HEK293 (cell line): Measurements from ENCODE around the gene UCHL3.

Source experiments
- CTCF ChIA-PET: fragments of 350-600 bp; formaldehyde crosslinking; extraction: SDS; loops from one replicate; lab custom pipeline; 2021; ENCODE audit warnings: antibody characterized with exemption; lab: Yijun Ruan, JAX
- POLR2A ChIA-PET: fragments of 300-600 bp; formaldehyde crosslinking; extraction: SDS; loops from one replicate; lab custom pipeline; 2020; ENCODE audit warnings: antibody characterized with exemption, inconsistent platforms; lab: Yijun Ruan, JAX
- H3K27ac ChIP-seq: fragments of 200-500 bp; sonication (Bioruptor generic); 2 replicates; pipeline ENCODE4 v1.5.1; 2014; ENCODE audit warnings: low read depth, low read length, control low read depth, inconsistent platforms; ENCODE audit errors: extremely low read depth
- H3K36me3 ChIP-seq, 2 experiments: fragments of 200-500 bp in 1 of 2; sonication (Bioruptor generic) in 1 of 2; 1 replicate in 1 of 2; 2 replicates in 1 of 2; pipeline ENCODE4 v1.5.1; 2014 to 2017; ENCODE audit warnings: inconsistent platforms in 2 of 2, low read length in 2 of 2; ENCODE audit not compliant: control insufficient read depth in 2 of 2, insufficient read depth in 1 of 2
- H3K4me1 ChIP-seq: fragments of 200-500 bp; sonication (Bioruptor generic); 2 replicates; pipeline ENCODE4 v1.5.1; 2014; ENCODE audit warnings: mild to moderate bottlenecking, low read length, inconsistent platforms; ENCODE audit not compliant: control insufficient read depth, insufficient read depth
- H3K4me3 ChIP-seq: 2 replicates; pipeline ENCODE4 v1.5.1; 2011; ENCODE audit warnings: low read depth, mild to moderate bottlenecking, control low read depth, low read length, moderate library complexity
- H3K9me3 ChIP-seq: fragments of 200-500 bp; sonication (Bioruptor generic); 2 replicates; pipeline ENCODE4 v1.5.1; 2014; ENCODE audit warnings: low read depth, low read length, inconsistent platforms; ENCODE audit not compliant: control insufficient read depth, insufficient read depth
- GFI1B ChIP-seq: fragments of 450-650 bp; formaldehyde crosslinking; IDR thresholded peaks from 2 replicates; pipeline ENCODE4 v1.5.1; 2016; ENCODE audit warnings: missing biosample characterization, missing genetic modification characterization
- KLF9 ChIP-seq: fragments of 450-650 bp; formaldehyde crosslinking; IDR thresholded peaks from 2 replicates; pipeline ENCODE4 v1.5.1; 2016; ENCODE audit warnings: missing biosample characterization, missing genetic modification characterization, low read depth
- PRDM1 ChIP-seq: fragments of 450-650 bp; formaldehyde crosslinking; IDR thresholded peaks from 2 replicates; pipeline ENCODE4; 2016; ENCODE audit warnings: missing biosample characterization, missing genetic modification characterization
- REPIN1 ChIP-seq: fragments of 450-650 bp; formaldehyde crosslinking; IDR thresholded peaks from 2 replicates; pipeline ENCODE4 v1.5.1; 2017; ENCODE audit warnings: missing biosample characterization, missing genetic modification characterization, low read depth
- ZEB2 ChIP-seq: fragments of 450-650 bp; formaldehyde crosslinking; IDR thresholded peaks from 2 replicates; pipeline ENCODE4 v1.5.1; 2016; ENCODE audit warnings: missing biosample characterization, missing genetic modification characterization
- ZNF140 ChIP-seq: fragments of 450-650 bp; formaldehyde crosslinking; IDR thresholded peaks from 2 replicates; pipeline ENCODE4 v1.5.1; 2016; ENCODE audit warnings: missing biosample characterization, missing genetic modification characterization
- ZNF221 ChIP-seq: fragments of 450-650 bp; formaldehyde crosslinking; IDR thresholded peaks from 2 replicates; pipeline ENCODE4 v1.5.1; 2017; ENCODE audit warnings: missing biosample characterization, missing genetic modification characterization, borderline replicate concordance
- ZNF366 ChIP-seq: fragments of 450-650 bp; formaldehyde crosslinking; conservative IDR thresholded peaks from 2 replicates; pipeline ENCODE4 v1.5.1; 2016; ENCODE audit warnings: missing biosample characterization, missing genetic modification characterization
- ZNF404 ChIP-seq: fragments of 450-650 bp; formaldehyde crosslinking; IDR thresholded peaks from 2 replicates; pipeline ENCODE4 v1.5.1; 2017; ENCODE audit warnings: missing biosample characterization, missing genetic modification characterization
- ZNF473 ChIP-seq: fragments of 450-650 bp; formaldehyde crosslinking; IDR thresholded peaks from 2 replicates; pipeline ENCODE4 v1.5.1; 2017; ENCODE audit warnings: missing biosample characterization, missing genetic modification characterization
- ZNF501 ChIP-seq: fragments of 450-650 bp; formaldehyde crosslinking; IDR thresholded peaks from 2 replicates; pipeline ENCODE4 v1.5.1; 2016; ENCODE audit warnings: missing biosample characterization, missing genetic modification characterization
- ZNF561 ChIP-seq: fragments of 450-650 bp; IDR thresholded peaks from 2 replicates; pipeline ENCODE4 v1.5.1; 2018; ENCODE audit warnings: missing biosample characterization, missing genetic modification characterization, borderline replicate concordance
- ZNF585B ChIP-seq: fragments of 450-650 bp; formaldehyde crosslinking; IDR thresholded peaks from 2 replicates; pipeline ENCODE4 v1.5.1; 2016; ENCODE audit warnings: missing biosample characterization, missing genetic modification characterization
- ZNF837 ChIP-seq: fragments of 450-650 bp; formaldehyde crosslinking; IDR thresholded peaks from 2 replicates; pipeline ENCODE4 v1.5.1; 2016; ENCODE audit warnings: missing biosample characterization, missing genetic modification characterization
- ZSCAN5A ChIP-seq: fragments of 450-650 bp; formaldehyde crosslinking; IDR thresholded peaks from 2 replicates; pipeline ENCODE4 v1.5.1; 2016; ENCODE audit warnings: missing biosample characterization, missing genetic modification characterization
- TF ChIP-seq, protein P1 (sequence below): fragments of 450-650 bp; formaldehyde crosslinking; IDR thresholded peaks from 2 replicates; pipeline ENCODE4 v1.5.1; 2016; ENCODE audit warnings: missing biosample characterization, missing genetic modification characterization, borderline replicate concordance
- TF ChIP-seq, protein P2 (sequence below): fragments of 450-650 bp; formaldehyde crosslinking; optimal IDR thresholded peaks from 2 replicates; pipeline ENCODE3; 2016; ENCODE audit warnings: missing biosample characterization, mild to moderate bottlenecking, missing genetic modification characterization
- TF ChIP-seq, protein P3 (sequence below): fragments of 450-650 bp; formaldehyde crosslinking; IDR thresholded peaks from 2 replicates; pipeline ENCODE4; 2016; ENCODE audit warnings: missing biosample characterization, missing genetic modification characterization
- TF ChIP-seq, protein P4 (sequence below): fragments of 450-650 bp; formaldehyde crosslinking; IDR thresholded peaks from 2 replicates; pipeline ENCODE4 v1.5.1; 2016; ENCODE audit warnings: missing biosample characterization, missing genetic modification characterization

UCHL3 gene

DNA sequence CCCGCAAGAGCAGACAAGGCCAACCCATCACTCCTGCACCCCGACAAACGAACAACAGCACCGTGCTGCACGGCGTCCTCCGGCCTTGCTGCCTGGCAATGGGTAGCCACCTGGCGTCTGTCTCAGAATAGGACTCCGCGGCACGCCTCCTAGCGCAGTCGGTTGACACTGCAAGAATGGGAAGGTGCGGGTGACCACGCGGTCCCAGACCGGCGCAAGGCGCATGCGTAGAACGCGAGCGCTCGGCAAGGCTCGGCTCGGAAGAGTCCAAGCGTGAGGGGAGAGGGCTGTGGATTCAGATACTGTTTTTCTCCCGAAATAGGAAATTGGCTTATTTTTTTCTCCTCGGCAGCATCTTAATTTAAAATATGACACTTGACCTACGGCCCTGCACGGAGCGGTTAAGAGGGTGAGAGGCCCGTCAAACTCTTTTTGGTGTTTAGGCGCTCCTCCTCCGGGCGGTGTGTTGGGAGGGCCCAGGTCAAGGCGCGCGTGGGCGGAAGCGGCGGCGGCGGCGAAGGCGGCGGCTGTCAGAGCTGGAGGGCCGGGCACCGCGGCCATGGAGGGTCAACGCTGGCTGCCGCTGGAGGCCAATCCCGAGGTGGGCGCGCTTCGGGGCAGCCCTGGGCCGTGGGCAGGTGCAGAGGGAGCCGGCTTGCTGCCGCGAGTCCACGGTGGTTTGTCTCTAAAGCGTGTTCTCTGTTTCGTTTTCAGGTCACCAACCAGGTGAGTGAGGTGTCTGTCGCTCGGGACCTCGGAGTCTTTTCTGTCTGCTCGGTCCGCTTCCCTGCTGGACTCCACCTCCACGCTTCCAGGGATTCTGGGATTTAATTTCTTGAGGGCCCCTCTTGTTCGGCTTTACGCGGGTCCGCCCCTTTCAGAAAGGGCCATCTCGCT, at the start of gene UCHL3 (continued):
- TF ChIP-seq, protein P1, sequence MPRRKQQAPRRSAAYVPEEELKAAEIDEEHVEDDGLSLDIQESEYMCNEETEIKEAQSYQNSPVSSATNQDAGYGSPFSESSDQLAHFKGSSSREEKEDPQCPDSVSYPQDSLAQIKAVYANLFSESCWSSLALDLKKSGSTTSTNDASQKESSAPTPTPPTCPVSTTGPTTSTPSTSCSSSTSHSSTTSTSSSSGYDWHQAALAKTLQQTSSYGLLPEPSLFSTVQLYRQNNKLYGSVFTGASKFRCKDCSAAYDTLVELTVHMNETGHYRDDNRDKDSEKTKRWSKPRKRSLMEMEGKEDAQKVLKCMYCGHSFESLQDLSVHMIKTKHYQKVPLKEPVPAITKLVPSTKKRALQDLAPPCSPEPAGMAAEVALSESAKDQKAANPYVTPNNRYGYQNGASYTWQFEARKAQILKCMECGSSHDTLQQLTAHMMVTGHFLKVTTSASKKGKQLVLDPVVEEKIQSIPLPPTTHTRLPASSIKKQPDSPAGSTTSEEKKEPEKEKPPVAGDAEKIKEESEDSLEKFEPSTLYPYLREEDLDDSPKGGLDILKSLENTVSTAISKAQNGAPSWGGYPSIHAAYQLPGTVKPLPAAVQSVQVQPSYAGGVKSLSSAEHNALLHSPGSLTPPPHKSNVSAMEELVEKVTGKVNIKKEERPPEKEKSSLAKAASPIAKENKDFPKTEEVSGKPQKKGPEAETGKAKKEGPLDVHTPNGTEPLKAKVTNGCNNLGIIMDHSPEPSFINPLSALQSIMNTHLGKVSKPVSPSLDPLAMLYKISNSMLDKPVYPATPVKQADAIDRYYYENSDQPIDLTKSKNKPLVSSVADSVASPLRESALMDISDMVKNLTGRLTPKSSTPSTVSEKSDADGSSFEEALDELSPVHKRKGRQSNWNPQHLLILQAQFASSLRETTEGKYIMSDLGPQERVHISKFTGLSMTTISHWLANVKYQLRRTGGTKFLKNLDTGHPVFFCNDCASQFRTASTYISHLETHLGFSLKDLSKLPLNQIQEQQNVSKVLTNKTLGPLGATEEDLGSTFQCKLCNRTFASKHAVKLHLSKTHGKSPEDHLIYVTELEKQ (tag by site-specific recombination): peak; percentile 7; the same call in 1 of the 2 replicates
- TF ChIP-seq KLF9: peak; percentile 40; the same call in 1 of the 2 replicates
- TF ChIP-seq, protein P2, sequence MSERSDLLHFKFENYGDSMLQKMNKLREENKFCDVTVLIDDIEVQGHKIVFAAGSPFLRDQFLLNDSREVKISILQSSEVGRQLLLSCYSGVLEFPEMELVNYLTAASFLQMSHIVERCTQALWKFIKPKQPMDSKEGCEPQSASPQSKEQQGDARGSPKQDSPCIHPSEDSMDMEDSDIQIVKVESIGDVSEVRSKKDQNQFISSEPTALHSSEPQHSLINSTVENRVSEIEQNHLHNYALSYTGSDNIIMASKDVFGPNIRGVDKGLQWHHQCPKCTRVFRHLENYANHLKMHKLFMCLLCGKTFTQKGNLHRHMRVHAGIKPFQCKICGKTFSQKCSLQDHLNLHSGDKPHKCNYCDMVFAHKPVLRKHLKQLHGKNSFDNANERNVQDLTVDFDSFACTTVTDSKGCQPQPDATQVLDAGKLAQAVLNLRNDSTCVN (tag by site-specific recombination): peak; percentile 81
- TF ChIP-seq ZNF585B (tag by site-specific recombination): no peak
- TF ChIP-seq ZNF404 (tag by site-specific recombination): no peak
- TF ChIP-seq, protein P3, sequence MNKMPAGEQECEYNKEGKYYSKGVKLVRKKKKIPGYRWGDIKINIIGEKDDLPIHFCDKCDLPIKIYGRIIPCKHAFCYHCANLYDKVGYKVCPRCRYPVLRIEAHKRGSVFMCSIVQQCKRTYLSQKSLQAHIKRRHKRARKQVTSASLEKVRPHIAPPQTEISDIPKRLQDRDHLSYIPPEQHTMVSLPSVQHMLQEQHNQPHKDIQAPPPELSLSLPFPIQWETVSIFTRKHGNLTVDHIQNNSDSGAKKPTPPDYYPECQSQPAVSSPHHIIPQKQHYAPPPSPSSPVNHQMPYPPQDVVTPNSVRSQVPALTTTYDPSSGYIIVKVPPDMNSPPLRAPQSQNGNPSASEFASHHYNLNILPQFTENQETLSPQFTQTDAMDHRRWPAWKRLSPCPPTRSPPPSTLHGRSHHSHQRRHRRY: no peak
- TF ChIP-seq ZNF837 (tag by site-specific recombination): no peak
- TF ChIP-seq REPIN1 (tag by site-specific recombination): no peak
- TF ChIP-seq ZEB2: peak; percentile 34; the same call in 1 of the 2 replicates
- TF ChIP-seq PRDM1 (tag by site-specific recombination): no peak
- TF ChIP-seq ZNF140: no peak
- TF ChIP-seq ZNF561: 0 out of 2 replicates have a peak, but pooled peaks have one; percentile 13
- no peak for TF ChIP-seq ZNF221 (tag by site-specific recombination)
- TF ChIP-seq ZNF366 (tag by site-specific recombination): no peak
- TF ChIP-seq ZNF501 (tag by site-specific recombination): peak; percentile 20; the same call in 1 of the 2 replicates
- TF ChIP-seq, protein P4, sequence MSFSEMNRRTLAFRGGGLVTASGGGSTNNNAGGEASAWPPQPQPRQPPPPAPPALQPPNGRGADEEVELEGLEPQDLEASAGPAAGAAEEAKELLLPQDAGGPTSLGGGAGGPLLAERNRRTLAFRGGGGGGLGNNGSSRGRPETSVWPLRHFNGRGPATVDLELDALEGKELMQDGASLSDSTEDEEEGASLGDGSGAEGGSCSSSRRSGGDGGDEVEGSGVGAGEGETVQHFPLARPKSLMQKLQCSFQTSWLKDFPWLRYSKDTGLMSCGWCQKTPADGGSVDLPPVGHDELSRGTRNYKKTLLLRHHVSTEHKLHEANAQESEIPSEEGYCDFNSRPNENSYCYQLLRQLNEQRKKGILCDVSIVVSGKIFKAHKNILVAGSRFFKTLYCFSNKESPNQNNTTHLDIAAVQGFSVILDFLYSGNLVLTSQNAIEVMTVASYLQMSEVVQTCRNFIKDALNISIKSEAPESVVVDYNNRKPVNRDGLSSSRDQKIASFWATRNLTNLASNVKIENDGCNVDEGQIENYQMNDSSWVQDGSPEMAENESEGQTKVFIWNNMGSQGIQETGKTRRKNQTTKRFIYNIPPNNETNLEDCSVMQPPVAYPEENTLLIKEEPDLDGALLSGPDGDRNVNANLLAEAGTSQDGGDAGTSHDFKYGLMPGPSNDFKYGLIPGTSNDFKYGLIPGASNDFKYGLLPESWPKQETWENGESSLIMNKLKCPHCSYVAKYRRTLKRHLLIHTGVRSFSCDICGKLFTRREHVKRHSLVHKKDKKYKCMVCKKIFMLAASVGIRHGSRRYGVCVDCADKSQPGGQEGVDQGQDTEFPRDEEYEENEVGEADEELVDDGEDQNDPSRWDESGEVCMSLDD (tag by site-specific recombination): no peak
- TF ChIP-seq GFI1B (tag by site-specific recombination): no peak
- TF ChIP-seq, all 188 proteins: peak for 34

- no peak overlapping the region for H3K27ac ChIP-seq
These were observed 44.3 kb upstream of the UCHL3 start for GRCh38 chr13:75505327-75505726.

More at GRCh38 chr13:75505327-75505726, 44.3 kb upstream of the UCHL3 start:
- POLR2A ChIA-PET: no interaction called here
- Histone ChIP-seq H3K4me1 (no peaks in the 10 kb centered on the region), H3K9me3 (no peaks in the 10 kb centered on the region), H3K36me3 (no peaks in the 10 kb centered on the region), H3K4me3 (no peak overlapping the region)
- TF ChIP-seq ZNF473 (tag by site-specific recombination) (no peak), ZSCAN5A (tag by site-specific recombination) (no peak)
- CTCF ChIA-PET: no interaction called here
